AG09309 (cell line): Measurements from ENCODE around the gene BICDL2.

Experiments
- DNase-seq: peaks from one replicate; pipeline ENCODE4 v3.0.0-alpha.2; 2010; ENCODE audit warnings: low read depth
- H3K4me3 ChIP-seq: 2 replicates; pipeline ENCODE4 v1.5.1; 2011; ENCODE audit warnings: mild to moderate bottlenecking, low read depth, low read length, moderate library complexity; ENCODE audit not compliant: control insufficient read depth
- TF ChIP-seq, protein P1 (sequence below): IDR thresholded peaks from 2 replicates; pipeline ENCODE4 v1.5.1; 2011; ENCODE audit warnings: mild to moderate bottlenecking, low read depth, low read length, inconsistent platforms; ENCODE audit not compliant: insufficient read depth, control insufficient read depth; ENCODE audit errors: missing control alignments

Gene BICDL2

DNA sequence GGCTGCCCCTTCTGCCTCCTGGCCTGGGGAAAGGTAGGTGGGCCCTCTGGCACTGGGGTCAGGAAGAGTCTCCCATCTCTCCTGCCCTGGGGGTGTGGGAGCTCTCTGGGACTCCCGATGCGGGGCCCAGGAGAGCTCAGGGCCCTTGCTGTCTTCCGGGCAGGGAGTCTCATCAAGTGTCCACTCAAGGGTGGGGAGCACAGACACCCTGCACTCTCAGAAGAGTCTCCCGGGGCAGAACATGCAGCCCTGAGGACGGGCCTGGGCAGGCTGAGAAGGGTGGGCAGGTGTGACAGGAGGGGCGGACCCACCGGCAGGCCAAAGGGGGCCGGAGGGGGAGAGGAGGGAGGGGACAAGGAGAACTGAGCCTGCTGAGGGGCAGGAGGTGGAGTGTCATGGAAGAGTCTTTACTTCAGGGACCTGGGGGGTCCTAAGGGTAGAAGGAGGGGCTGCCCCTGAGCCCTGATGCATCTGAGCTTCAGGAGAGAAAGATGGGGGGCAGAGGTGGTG lies 48.1 kb downstream of the BICDL2 start:
- H3K4me3 ChIP-seq: no peak overlapping the region
- TF ChIP-seq, protein P1, sequence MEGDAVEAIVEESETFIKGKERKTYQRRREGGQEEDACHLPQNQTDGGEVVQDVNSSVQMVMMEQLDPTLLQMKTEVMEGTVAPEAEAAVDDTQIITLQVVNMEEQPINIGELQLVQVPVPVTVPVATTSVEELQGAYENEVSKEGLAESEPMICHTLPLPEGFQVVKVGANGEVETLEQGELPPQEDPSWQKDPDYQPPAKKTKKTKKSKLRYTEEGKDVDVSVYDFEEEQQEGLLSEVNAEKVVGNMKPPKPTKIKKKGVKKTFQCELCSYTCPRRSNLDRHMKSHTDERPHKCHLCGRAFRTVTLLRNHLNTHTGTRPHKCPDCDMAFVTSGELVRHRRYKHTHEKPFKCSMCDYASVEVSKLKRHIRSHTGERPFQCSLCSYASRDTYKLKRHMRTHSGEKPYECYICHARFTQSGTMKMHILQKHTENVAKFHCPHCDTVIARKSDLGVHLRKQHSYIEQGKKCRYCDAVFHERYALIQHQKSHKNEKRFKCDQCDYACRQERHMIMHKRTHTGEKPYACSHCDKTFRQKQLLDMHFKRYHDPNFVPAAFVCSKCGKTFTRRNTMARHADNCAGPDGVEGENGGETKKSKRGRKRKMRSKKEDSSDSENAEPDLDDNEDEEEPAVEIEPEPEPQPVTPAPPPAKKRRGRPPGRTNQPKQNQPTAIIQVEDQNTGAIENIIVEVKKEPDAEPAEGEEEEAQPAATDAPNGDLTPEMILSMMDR: no peak

GRCh38 chr16:2987833-2988232 lies 48.9 kb downstream of the BICDL2 start:
- DNase-seq: no peak
- no peak overlapping the region for H3K4me3 ChIP-seq
- TF ChIP-seq, protein P1: no peak

More for the DNA sequence above, 48.1 kb downstream of the BICDL2 start:
- DNase-seq: no peak

DNA sequence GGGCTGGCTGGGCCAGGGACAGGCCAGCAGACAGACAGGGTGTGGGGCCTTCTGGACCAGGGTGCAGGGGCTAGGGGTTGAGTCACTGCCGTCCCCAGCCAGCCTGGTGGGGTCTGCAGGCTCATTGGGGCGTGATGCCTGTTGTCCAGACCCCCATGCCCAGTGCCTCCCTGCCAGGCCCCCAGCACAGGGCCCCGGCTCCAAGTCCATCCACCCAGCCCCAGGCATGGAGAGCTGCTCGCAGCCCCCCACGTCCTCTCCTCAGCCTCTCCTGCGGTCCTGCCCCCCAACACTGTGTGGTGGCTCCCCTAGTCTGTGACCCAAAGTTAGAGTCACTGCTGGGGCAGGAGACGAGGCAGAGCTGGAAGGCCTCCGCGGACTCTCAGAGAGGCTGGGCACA lies 49.5 kb downstream of the BICDL2 start:
- no peak for DNase-seq
- TF ChIP-seq, protein P1: no peak
- no peak overlapping the region for H3K4me3 ChIP-seq

DNA sequence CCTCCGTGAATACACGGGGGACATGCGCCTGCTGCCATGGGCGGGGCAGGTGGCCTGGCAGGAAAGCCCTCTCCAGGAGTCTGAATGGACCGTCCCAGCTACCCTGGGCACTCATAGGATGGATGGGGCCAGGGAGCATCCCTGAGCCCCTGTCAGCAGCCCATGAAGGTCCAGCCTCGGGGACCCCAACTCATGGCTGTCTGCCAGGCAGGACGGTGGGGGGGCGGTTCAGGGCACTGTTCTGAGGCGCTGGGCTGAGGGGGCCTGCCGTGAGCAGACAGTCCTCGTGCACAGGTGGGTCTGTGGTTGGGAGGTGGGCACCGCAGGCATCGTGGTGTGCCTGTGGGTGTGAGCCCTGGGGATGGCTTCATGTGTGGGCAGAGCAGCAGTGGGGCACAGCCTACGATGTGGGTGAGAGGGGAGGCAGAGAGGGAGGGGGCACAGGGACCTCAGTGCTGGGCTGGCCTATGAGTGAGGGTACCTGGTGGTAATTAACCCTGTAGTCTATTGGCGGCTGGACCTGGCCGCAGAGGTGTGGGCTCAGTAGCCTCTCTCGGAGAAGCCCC lies 50.0 kb downstream of the BICDL2 start:
- no peak for DNase-seq
- TF ChIP-seq, protein P1: no peak
- H3K4me3 ChIP-seq: no peak overlapping the region

GRCh38 chr16:2985893-2986355 lies 50.8 kb downstream of the BICDL2 start:
- DNase-seq: no peak
- no peak overlapping the region for H3K4me3 ChIP-seq
- TF ChIP-seq, protein P1: no peak

- no peak overlapping the region for H3K4me3 ChIP-seq
- TF ChIP-seq, protein P1: no peak
- no peak for DNase-seq
Measured at GRCh38 chr16:2985462-2985861, 51.3 kb downstream of the BICDL2 start.
